Testis (tissue), 3 donors: ENCODE data around the gene DIAPH3. TPM values are rescaled to one million over a fixed set of nuclear protein-coding genes. Genes with fewer than 3 reads are reported as not detected.

Experiments used
- DNase-seq: peaks from one replicate; pipeline ENCODE4 v3.0.0-alpha.2; 2019
- H3K27ac ChIP-seq, 2 donors: fragments of 200-600 bp; sonication (generic); one replicate each; pipeline ENCODE4 v1.5.1; 2019
- H3K27me3 ChIP-seq: fragments of 200-600 bp; sonication (generic); one replicate; pipeline ENCODE4 v1.5.1; 2019
- H3K36me3 ChIP-seq: fragments of 200-600 bp; sonication (generic); one replicate; pipeline ENCODE4 v1.5.1; 2017; ENCODE audit warnings: low read depth; ENCODE audit errors: missing control alignments
- H3K4me1 ChIP-seq: fragments of 200-600 bp; sonication (generic); one replicate; pipeline ENCODE4 v1.5.1; 2019
- H3K4me3 ChIP-seq, 2 donors: fragments of 200-600 bp; sonication (generic); one replicate each; pipeline ENCODE4 v1.5.1; 2017 to 2019
- H3K9me3 ChIP-seq: fragments of 200-600 bp; sonication (generic); one replicate; pipeline ENCODE4 v1.5.1; 2017
- CTCF ChIP-seq, 3 experiments: fragments of 450-650 bp in 2 of 3; fragments of 200-600 bp in 1 of 3; sonication (generic) in 1 of 3; IDR thresholded peaks; one replicate each; pipeline ENCODE4 v1.5.1; 2016 to 2019; ENCODE audit warnings: antibody characterized with exemption in 3 of 3, mild to moderate bottlenecking in 2 of 3, moderate library complexity in 1 of 3
- POLR2A ChIP-seq: fragments of 450-650 bp; IDR thresholded peaks from one replicate; pipeline ENCODE4 v1.6.1; 2017; ENCODE audit warnings: antibody characterized with exemption, mild to moderate bottlenecking, moderate library complexity
- WGBS, 2 donors: methylation state at CpG; one replicate each; pipeline ENCODE4 v1.1.5; 2018; 5-methylcytosine and 5-hydroxymethylcytosine counted together
- intact Hi-C: fragments of 100-400 bp; cut with DNase I; formaldehyde crosslinking; loops from one replicate; pipeline ENCODE4 v1.15.1; 2023; ENCODE audit warnings: low total_unique reads
- polyA plus RNA-seq: library from polyadenylated mRNA; stranded (reverse); fragments of 350-450 nt; fragmentation: Illumina TruSeq; extraction: RNeasy Lipid Tissue Mini Kit (QIAGEN cat#74804); gene quantifications from one replicate; pipeline ENCODE4 v1.2.3, GENCODE V29; 2014; ENCODE audit warnings: low read depth, low replicate concordance; ENCODE audit not compliant: insufficient read depth
- total RNA-seq, 2 donors: library from RNA; depleted of rRNA; stranded (reverse); fragments of >200 nt; gene quantifications; one replicate each; pipeline ENCODE4 v1.2.3, GENCODE V29; 2016

Gene DIAPH3
- total and polyA plus RNA-seq, 3 donors from 2014 or later: 12.5 to 30.3 (median 18.7) TPM

GRCh38 chr13:59809564-59809963, 354.2 kb downstream of the DIAPH3 start:
- no peaks in the 10 kb centered on the region for H3K27me3 ChIP-seq
- H3K36me3 ChIP-seq: no peaks in the 10 kb centered on the region
- H3K4me1 ChIP-seq: no peaks in the 10 kb centered on the region
- no peak overlapping the region for H3K27ac ChIP-seq
- intact Hi-C loops: no loop called here
- H3K4me3 ChIP-seq: no peak overlapping the region
- H3K9me3 ChIP-seq: no peaks in the 10 kb centered on the region
- WGBS, 2 donors: 84 to 88% methylated on average over 3 of the region's 3 CpGs
- DNase-seq: no peak
- TF ChIP-seq POLR2A: no peak
- no peak for TF ChIP-seq CTCF (IDR thresholded peaks at IDR 0.05)

GRCh38 chr13:59806801-59807200, 356.9 kb downstream of the DIAPH3 start:
- H3K9me3 ChIP-seq: no peaks in the 10 kb centered on the region
- TF ChIP-seq POLR2A: no peak
- no peak for TF ChIP-seq CTCF (IDR thresholded peaks at IDR 0.05)

GRCh38 chr13:59801107-59801880, 362.4 kb downstream of the DIAPH3 start:
- no peak for TF ChIP-seq CTCF (IDR thresholded peaks at IDR 0.05)
- no peak for TF ChIP-seq POLR2A
- intact Hi-C loops: no loop called here
- H3K27me3 ChIP-seq: no peaks in the 10 kb centered on the region
- H3K4me1 ChIP-seq: no peaks in the 10 kb centered on the region
- H3K27ac ChIP-seq: no peak overlapping the region
- no peaks in the 10 kb centered on the region for H3K9me3 ChIP-seq
- H3K36me3 ChIP-seq: no peaks in the 10 kb centered on the region
- no peak overlapping the region for H3K4me3 ChIP-seq
- DNase-seq: no peak

More at GRCh38 chr13:59806801-59807200, 356.9 kb downstream of the DIAPH3 start:
- intact Hi-C loops: no loop called here
- H3K27me3 ChIP-seq: no peaks in the 10 kb centered on the region
- no peak overlapping the region for H3K4me3 ChIP-seq
- H3K36me3 ChIP-seq: no peaks in the 10 kb centered on the region
- no peak for DNase-seq
- H3K4me1 ChIP-seq: no peaks in the 10 kb centered on the region
- H3K27ac ChIP-seq: no peak overlapping the region

- intact Hi-C loops: no loop called here
- Histone ChIP-seq H3K36me3 (no peaks in the 10 kb centered on the region), H3K4me3 (no peak overlapping the region), H3K27me3 (no peaks in the 10 kb centered on the region), H3K4me1 (no peaks in the 10 kb centered on the region), H3K27ac (no peak overlapping the region), H3K9me3 (no peaks in the 10 kb centered on the region)
- WGBS, 2 donors: 95 to 96% methylated on average over 2 of the region's 2 CpGs
- no peak for TF ChIP-seq POLR2A
- no peak for TF ChIP-seq CTCF (IDR thresholded peaks at IDR 0.05)
- DNase-seq: no peak
These were observed 370.6 kb downstream of the DIAPH3 start for GRCh38 chr13:59793107-59793506.

- Histone ChIP-seq H3K4me3 (no peak overlapping the region), H3K4me1 (no peaks in the 10 kb centered on the region), H3K27ac (no peak overlapping the region), H3K9me3 (no peaks in the 10 kb centered on the region), H3K27me3 (no peaks in the 10 kb centered on the region), H3K36me3 (no peaks in the 10 kb centered on the region)
- no peak for DNase-seq
- intact Hi-C loops: no loop called here
- no peak for TF ChIP-seq CTCF (IDR thresholded peaks at IDR 0.05)
- 36 to 46% methylated on average over 2 of the region's 2 CpGs for WGBS, 2 donors
These were observed 373.1 kb downstream of the DIAPH3 start for GRCh38 chr13:59790626-59791025.
